Brain microvascular endothelial cell (primary cell): Measurements from ENCODE around the gene LPCAT2.

Experiments
- DNase-seq: peaks from one replicate; pipeline ENCODE4 v3.0.0-alpha.2; 2020
- H3K27ac ChIP-seq: fragments of 250-450 bp; sonication (Bioruptor Pico); 2 replicates; pipeline ENCODE4 v1.5.1; 2020; ENCODE audit warnings: mild to moderate bottlenecking, moderate library complexity
- H3K27me3 ChIP-seq: fragments of 250-450 bp; sonication (Bioruptor Pico); replicated peaks from 2 replicates; pipeline ENCODE4 v1.5.1; 2020; ENCODE audit warnings: mild to moderate bottlenecking
- H3K36me3 ChIP-seq: fragments of 250-450 bp; sonication (Bioruptor Pico); replicated peaks from 2 replicates; pipeline ENCODE4 v1.5.1; 2020; ENCODE audit warnings: mild to moderate bottlenecking
- H3K4me3 ChIP-seq: 2 replicates; pipeline ENCODE4 v1.5.1; 2011; ENCODE audit warnings: low read depth, mild to moderate bottlenecking, control low read depth, low read length, moderate library complexity
- CTCF ChIP-seq: IDR thresholded peaks from 2 replicates; pipeline ENCODE4 v1.5.1; 2011; ENCODE audit warnings: low read depth, mild to moderate bottlenecking, moderate library complexity, low read length, control low read depth, inconsistent platforms; ENCODE audit errors: missing control alignments
- in situ Hi-C: cut with HindIII; loops from 2 replicates; pipeline ENCODE4 v1.10.0; 2017; ENCODE audit warnings: low sequenced_read_pairs, low pct_ligation_motif_present

Gene LPCAT2

DNA sequence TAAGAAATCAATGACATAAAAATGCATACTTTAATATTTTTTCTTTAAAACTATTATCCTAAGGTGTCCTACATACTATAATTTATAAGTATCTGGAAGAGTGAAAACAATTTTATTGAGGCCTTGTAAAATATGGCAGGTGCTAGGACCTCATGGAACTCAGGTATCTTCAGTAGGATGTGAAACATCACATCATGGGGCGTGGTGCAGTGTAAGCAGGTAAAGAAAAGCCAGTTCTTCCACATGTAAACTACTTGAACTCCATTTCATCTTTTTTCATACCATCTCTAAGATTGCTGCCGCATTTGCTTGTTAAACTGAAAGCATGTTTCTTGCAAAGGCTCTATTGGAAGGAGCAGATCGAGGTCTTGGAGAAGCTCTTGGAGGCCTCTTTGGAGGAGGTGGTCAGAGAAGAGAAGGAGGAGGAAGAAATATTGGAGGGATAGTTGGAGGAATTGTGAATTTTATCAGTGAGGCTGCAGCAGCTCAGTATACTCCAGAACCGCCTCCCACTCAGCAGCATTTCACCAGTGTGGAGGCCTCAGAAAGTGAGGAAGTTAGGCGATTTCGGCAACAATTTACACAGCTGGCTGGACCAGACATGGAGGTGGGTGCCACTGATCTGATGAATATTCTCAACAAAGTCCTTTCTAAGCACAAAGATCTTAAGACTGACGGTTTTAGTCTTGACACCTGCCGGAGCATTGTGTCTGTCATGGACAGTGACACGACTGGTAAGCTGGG lies 57.7 kb downstream of the LPCAT2 start, which contains the start of gene CAPNS2:
TSS of gene CAPNS2 (plus strand) at position 253 of the 744 bp plus-strand sequence. CDS start at position 326, 73 bp downstream.
- Histone ChIP-seq H3K27ac (no peak within 1 kb of the TSS), H3K27me3 (no peaks in the 10 kb centered on the region), H3K36me3 (no peaks in the 10 kb centered on the region), H3K4me3 (no peak within 1 kb of the TSS)
- TF ChIP-seq CTCF: no peak
- no peak for DNase-seq
- in situ Hi-C loops: no loop called here

GRCh38 chr16:55567382-55567781 lies 58.5 kb downstream of the LPCAT2 start:
- DNase-seq: peak; percentile 18
- H3K27me3 ChIP-seq: no peaks in the 10 kb centered on the region
- no peak overlapping the region for H3K27ac ChIP-seq
- no peak overlapping the region for H3K4me3 ChIP-seq
- H3K36me3 ChIP-seq: no peaks in the 10 kb centered on the region
- in situ Hi-C loops: no loop called here
- TF ChIP-seq CTCF: no peak

GRCh38 chr16:55568207-55568606 lies 59.3 kb downstream of the LPCAT2 start:
- Histone ChIP-seq H3K27ac (no peak overlapping the region), H3K36me3 (no peaks in the 10 kb centered on the region), H3K4me3 (no peak overlapping the region), H3K27me3 (no peaks in the 10 kb centered on the region)
- TF ChIP-seq CTCF: no peak
- no peak for DNase-seq
- in situ Hi-C loops: no loop called here

DNA sequence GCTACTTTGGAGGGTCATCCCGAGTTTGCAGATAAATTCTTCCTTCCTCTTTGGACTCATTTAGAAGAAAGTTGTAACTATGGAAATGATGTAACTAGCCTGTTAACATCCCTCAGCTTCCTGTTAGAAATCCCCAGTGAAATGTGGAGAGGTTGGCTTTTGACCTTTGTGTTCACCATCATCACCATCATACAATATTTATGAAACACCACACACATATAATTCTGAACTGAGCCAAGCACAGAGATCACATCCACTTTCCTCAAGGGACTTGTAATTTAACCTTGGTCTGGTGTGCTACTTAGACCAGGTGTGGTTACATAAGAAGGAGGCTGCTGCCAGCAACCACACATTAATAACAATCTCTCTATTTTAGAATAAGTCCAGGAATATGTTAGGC lies 60.2 kb downstream of the LPCAT2 start:
- Histone ChIP-seq H3K27ac (no peak overlapping the region), H3K27me3 (no peaks in the 10 kb centered on the region), H3K36me3 (no peaks in the 10 kb centered on the region), H3K4me3 (no peak overlapping the region)
- no peak for TF ChIP-seq CTCF
- DNase-seq: peak; percentile 5
- in situ Hi-C loops: no loop called here

GRCh38 chr16:55570159-55570558 lies 61.3 kb downstream of the LPCAT2 start:
- TF ChIP-seq CTCF: no peak
- no peak overlapping the region for H3K4me3 ChIP-seq
- no peaks in the 10 kb centered on the region for H3K27me3 ChIP-seq
- H3K36me3 ChIP-seq: no peaks in the 10 kb centered on the region
- H3K27ac ChIP-seq: no peak overlapping the region
- no peak for DNase-seq
- in situ Hi-C loops: no loop called here
